Measurements from ENCODE around the gene DNTTIP2.
"Not testable (repeated sequence)": the region's sequence is repeated elsewhere in the genome, so short reads cannot be mapped to it uniquely, and the experiment has no call there.

Gene DNTTIP2, protein sequence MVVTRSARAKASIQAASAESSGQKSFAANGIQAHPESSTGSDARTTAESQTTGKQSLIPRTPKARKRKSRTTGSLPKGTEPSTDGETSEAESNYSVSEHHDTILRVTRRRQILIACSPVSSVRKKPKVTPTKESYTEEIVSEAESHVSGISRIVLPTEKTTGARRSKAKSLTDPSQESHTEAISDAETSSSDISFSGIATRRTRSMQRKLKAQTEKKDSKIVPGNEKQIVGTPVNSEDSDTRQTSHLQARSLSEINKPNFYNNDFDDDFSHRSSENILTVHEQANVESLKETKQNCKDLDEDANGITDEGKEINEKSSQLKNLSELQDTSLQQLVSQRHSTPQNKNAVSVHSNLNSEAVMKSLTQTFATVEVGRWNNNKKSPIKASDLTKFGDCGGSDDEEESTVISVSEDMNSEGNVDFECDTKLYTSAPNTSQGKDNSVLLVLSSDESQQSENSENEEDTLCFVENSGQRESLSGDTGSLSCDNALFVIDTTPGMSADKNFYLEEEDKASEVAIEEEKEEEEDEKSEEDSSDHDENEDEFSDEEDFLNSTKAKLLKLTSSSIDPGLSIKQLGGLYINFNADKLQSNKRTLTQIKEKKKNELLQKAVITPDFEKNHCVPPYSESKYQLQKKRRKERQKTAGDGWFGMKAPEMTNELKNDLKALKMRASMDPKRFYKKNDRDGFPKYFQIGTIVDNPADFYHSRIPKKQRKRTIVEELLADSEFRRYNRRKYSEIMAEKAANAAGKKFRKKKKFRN

DNA sequence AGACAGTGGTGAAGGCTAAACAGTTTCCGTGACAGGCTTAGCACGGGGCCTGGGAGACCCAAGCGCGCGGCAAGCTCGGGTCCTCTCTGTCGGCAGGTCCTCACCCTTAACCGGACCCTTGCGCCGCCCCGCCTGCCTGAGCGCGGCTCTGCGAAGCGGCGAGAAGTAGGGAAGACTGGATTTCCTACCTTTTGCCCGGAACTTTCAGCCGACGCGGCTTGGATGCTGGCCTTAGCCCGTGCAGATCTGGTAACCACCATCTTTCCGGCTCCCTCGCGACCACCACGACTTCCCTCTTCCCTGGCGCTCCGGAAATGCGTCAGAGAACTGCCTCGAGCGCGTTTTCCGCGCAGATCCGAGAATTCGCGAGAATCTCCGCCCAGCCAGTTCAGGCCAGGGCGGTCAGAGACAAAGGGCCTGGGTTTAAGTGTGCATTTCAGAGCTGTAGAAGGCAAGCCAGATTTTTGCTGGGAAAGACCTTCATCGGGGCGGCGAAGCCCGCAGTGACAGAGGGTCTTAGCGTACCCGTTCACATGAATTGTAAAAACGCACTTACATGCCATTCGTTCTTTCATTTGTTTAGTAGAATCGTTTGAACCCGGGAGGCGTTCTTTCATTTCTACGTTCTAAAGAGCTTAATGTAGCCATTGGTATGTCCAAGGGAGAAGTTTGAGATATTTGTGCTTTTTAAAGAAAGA lies at the start of gene DNTTIP2:
DNTTIP2 (minus strand) TSS at position 318 of the 698 bp plus-strand sequence; CDS start at position 260, 58 bp downstream.
- TF ChIP-seq, protein P1, sequence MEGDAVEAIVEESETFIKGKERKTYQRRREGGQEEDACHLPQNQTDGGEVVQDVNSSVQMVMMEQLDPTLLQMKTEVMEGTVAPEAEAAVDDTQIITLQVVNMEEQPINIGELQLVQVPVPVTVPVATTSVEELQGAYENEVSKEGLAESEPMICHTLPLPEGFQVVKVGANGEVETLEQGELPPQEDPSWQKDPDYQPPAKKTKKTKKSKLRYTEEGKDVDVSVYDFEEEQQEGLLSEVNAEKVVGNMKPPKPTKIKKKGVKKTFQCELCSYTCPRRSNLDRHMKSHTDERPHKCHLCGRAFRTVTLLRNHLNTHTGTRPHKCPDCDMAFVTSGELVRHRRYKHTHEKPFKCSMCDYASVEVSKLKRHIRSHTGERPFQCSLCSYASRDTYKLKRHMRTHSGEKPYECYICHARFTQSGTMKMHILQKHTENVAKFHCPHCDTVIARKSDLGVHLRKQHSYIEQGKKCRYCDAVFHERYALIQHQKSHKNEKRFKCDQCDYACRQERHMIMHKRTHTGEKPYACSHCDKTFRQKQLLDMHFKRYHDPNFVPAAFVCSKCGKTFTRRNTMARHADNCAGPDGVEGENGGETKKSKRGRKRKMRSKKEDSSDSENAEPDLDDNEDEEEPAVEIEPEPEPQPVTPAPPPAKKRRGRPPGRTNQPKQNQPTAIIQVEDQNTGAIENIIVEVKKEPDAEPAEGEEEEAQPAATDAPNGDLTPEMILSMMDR (IDR thresholded peaks at IDR 0.05; ENCODE audit: low read depth, low read length) = no peak

DNA sequence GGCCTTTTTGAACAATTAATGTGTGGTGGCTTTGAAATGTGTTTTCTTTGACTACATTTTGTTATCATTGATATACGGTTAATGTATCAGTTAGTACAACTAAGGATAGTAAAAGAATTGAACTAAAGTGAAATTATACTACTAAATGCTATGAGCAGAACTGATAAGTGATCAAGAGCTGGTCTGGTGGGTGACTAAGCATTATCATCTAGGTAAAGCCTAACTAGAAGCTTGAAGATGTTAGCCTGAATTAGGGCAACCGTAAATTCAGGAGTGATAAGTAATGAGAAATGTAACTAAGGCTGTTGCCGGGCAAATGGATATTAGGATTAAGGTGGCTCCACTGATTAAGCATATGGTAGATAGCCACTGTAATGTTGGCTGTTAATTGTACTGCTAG lies 46.2 kb upstream of the DNTTIP2 start:
- DNase-seq (ENCODE audit: extremely low read depth, low read depth) = no peak
- TF ChIP-seq, protein P1 (IDR thresholded peaks at IDR 0.05; ENCODE audit: low read depth, low read length) = no peak

More for the DNA sequence above, at the start of gene DNTTIP2:
- DNase-seq (ENCODE audit: extremely low read depth, low read depth) = peak; percentile 63

DNA sequence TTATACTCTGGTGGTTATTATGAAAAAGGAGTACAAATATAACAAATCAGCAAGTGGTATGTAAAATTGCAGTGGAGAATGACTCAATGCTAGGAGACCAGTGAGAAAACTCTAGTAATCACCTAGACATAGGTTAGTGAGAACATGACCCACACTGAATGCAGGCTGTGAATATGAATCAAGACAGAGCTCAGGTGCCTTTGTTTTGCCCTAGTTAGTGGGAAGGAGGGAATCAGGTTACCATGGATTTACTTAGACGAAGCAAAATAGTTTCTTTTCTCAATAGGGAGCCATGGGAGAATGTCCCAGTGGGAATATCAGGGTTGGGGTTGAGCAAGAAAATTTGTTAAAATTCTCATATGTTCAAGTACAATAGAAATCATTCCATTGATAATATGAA lies 40.8 kb upstream of the DNTTIP2 start:
- TF ChIP-seq, protein P1 (IDR thresholded peaks at IDR 0.05; ENCODE audit: low read depth, low read length) = no peak
- no peak for DNase-seq (ENCODE audit: extremely low read depth, low read depth)

DNA sequence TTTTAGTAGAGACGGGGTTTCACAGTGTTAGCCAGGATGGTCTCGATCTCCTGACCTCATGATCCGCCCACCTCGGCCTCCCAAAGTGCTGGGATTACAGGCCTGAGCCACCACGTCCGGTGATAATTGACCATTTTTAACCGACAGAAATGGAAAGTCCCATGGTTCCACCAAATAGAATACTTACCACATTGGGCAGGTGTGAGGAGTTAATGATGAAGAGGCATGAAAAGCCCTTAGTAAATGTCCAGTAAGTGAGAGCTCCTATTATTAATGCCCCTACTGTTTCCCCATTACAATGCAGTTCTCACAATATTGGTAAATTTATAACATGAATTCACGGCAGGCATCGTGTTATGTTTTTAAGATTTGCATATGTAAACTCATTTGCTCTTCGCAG lies 38.3 kb upstream of the DNTTIP2 start:
- DNase-seq (ENCODE audit: extremely low read depth, low read depth) = no peak
- TF ChIP-seq, protein P1 (IDR thresholded peaks at IDR 0.05; ENCODE audit: low read depth, low read length) = no peak

DNA sequence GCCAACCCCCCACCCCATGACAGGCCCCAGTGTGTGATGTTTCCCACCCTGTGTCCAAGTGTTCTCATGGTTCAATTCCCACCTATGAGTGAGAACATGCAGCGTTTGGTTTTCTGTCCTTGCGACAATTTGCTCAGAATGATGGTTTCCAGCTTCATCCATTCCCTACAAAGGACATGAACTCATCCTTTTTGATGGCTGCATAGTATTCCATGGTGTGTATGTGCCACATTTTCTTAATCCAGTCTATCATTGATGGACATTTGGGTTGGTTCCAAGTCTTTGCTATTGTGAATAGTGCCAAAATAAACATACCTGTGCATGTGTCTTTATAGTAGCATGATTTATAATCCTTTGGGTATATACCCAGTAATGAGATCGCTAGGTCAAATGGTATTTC lies 31.9 kb upstream of the DNTTIP2 start:
- not testable (repeated sequence) for DNase-seq (ENCODE audit: extremely low read depth, low read depth)

DNA sequence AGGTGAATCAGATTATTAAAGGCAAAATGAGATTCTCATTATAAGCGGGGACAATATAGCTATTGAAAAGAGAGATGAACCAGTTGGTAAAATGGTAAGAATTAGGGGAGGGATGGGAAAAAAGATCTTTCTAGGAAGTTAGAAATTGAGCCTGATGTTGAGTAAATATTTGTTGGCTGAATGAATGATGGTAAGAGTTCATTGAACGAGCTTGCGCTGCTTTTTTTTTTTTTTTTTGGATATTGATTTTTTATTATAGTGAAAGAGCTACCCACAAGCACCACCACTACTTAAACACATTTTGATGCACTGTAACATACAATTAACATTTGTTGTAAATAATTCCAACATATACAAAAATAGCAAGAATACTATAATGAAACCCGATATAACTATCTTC lies 31.3 kb upstream of the DNTTIP2 start:
- TF ChIP-seq, protein P1 (IDR thresholded peaks at IDR 0.05; ENCODE audit: low read depth, low read length) = no peak
- no peak for DNase-seq (ENCODE audit: extremely low read depth, low read depth)

DNA sequence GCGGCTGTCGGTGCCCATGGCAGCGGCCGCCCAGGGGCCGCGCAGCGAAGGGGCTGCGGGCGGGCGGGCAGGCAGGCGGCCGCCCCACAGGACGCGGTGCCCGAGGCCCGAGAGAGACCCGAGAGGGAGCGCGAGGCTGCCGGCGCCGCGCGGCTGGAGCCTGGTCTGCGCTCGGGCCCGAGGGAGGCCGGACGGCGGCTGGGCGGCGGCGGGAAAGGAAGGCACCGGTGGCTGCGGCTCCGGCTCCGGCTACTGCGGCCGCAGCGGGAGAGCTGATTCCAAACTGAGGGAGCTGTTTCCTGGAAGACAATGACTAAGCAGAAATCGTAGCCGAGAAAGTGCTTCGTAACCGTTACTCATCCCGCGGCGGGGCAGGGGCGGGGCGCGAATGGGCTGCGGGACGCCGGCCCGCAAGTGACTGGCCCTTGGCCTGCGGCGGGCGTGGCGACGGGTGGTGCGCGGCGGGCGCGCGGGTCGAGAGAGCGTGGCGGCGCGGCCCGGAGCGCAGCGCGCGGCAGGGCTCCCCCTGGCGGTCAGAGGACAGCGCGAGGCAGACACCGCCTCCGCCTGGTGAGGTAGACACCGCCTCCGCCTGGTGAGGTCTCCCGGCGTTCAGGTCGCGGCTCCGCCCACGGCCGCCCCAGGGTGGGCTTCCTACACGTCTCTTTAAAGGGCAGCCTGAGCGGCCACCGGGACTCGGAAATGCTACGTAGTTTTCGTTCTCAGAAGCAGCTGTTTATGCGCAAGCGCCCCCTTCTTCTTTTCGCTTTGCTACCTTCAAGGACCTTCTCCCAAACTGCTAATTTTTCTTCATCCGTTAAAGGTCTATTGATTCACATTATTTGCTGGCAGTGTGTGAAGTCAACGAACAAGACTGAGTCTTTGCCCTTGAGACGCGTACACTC lies 30.4 kb upstream of the DNTTIP2 start, which contains the start of gene GCLM:
GCLM (minus strand) TSS at position 285 of the 905 bp plus-strand sequence; CDS start at position 18, 267 bp downstream.
- TF ChIP-seq, protein P1 (IDR thresholded peaks at IDR 0.05; ENCODE audit: low read depth, low read length) = peak; percentile 70
- DNase-seq (ENCODE audit: extremely low read depth, low read depth) = peak; percentile 84

Measured in AG09319 (cell line).